Loucy (cell line): Measurements from ENCODE around the gene RHBDF2.

ENCODE experiments used
- H2AFZ ChIP-seq: fragments of 200-600 bp; sonication (generic); 2 replicates; pipeline ENCODE4 v1.6.0; 2016; ENCODE audit warnings: antibody characterized with exemption, mild to moderate bottlenecking, low read length, moderate library complexity
- H3F3A ChIP-seq: fragments of 200-600 bp; 2 replicates; pipeline ENCODE4 v1.6.0; 2016; ENCODE audit warnings: antibody characterized with exemption, low read depth, mild to moderate bottlenecking
- H3K27me3 ChIP-seq: fragments of 200-600 bp; sonication (generic); 2 replicates; pipeline ENCODE4 v1.6.1; 2014; ENCODE audit warnings: low read length, mild to moderate bottlenecking; ENCODE audit not compliant: insufficient read depth, poor library complexity, severe bottlenecking
- H3K36me3 ChIP-seq: fragments of 200-600 bp; sonication (generic); 2 replicates; pipeline ENCODE4 v1.6.1; 2016; ENCODE audit warnings: low read length; ENCODE audit not compliant: insufficient read depth
- H3K4me1 ChIP-seq: fragments of 200-600 bp; sonication (generic); 2 replicates; pipeline ENCODE4 v1.5.1; 2014; ENCODE audit warnings: low read length, mild to moderate bottlenecking; ENCODE audit not compliant: insufficient read depth, poor library complexity, severe bottlenecking
- H3K4me2 ChIP-seq: fragments of 200-600 bp; sonication (generic); 2 replicates; pipeline ENCODE4 v1.6.0; 2014; ENCODE audit warnings: antibody characterized with exemption, low read length, low read depth, mild to moderate bottlenecking; ENCODE audit not compliant: poor library complexity, severe bottlenecking
- H3K4me3 ChIP-seq: fragments of 200-600 bp; sonication (generic); 2 replicates; pipeline ENCODE4 v1.5.1; 2014; ENCODE audit warnings: low read length, mild to moderate bottlenecking, mixed read lengths; ENCODE audit not compliant: poor library complexity, severe bottlenecking
- H3K79me2 ChIP-seq: fragments of 200-600 bp; sonication (generic); 2 replicates; pipeline ENCODE4 v1.6.1; 2014; ENCODE audit warnings: low read length; ENCODE audit not compliant: insufficient read depth
- H3K9ac ChIP-seq: fragments of 200-600 bp; sonication (generic); 2 replicates; pipeline ENCODE4 v1.6.0; 2014; ENCODE audit warnings: mild to moderate bottlenecking, low read depth, low read length, moderate library complexity; ENCODE audit not compliant: poor library complexity, severe bottlenecking
- H3K9me2 ChIP-seq: fragments of 200-600 bp; sonication (generic); replicated peaks from 2 replicates; pipeline ENCODE4 v1.6.1; 2016; ENCODE audit warnings: low read depth, low read length, mixed read lengths
- H3K9me3 ChIP-seq: fragments of 200-600 bp; sonication (generic); 2 replicates; pipeline ENCODE4 v1.6.1; 2014; ENCODE audit warnings: mild to moderate bottlenecking, antibody characterized with exemption, low read length, low read depth; ENCODE audit not compliant: insufficient read depth
- H4K20me1 ChIP-seq: fragments of 200-600 bp; sonication (generic); 2 replicates; pipeline ENCODE4 v1.6.0; 2014; ENCODE audit warnings: antibody characterized with exemption, low read length, mild to moderate bottlenecking; ENCODE audit not compliant: insufficient read depth, poor library complexity, severe bottlenecking
- EZH2phosphoT487 ChIP-seq: fragments of 200-600 bp; IDR thresholded peaks from 2 replicates; pipeline ENCODE4 v1.6.1; 2018; ENCODE audit warnings: antibody characterized with exemption, mild to moderate bottlenecking, moderate library complexity, borderline replicate concordance
- TF ChIP-seq, protein P1 (sequence below): fragments of 200-600 bp; sonication (generic); conservative IDR thresholded peaks from 2 replicates; pipeline ENCODE4 v1.5.1; 2014; ENCODE audit warnings: mild to moderate bottlenecking, antibody characterized with exemption, low read length

RHBDF2 gene

GRCh38 chr17:76474894-76475293 lies 26.3 kb downstream of the RHBDF2 start:
- Histone ChIP-seq H3K4me2 (no peak overlapping the region), H3K9ac (no peak overlapping the region), H3K9me3 (no peaks in the 10 kb centered on the region), H3K27me3 (no peaks in the 10 kb centered on the region), H2AFZ (no peak overlapping the region), H3K79me2 (no peaks in the 10 kb centered on the region), H3K4me1 (no peaks in the 10 kb centered on the region), H4K20me1 (no peaks in the 10 kb centered on the region), H3F3A (no peaks in the 10 kb centered on the region), H3K4me3 (no peak overlapping the region), H3K9me2 (no peaks in the 10 kb centered on the region), H3K36me3 (no peaks in the 10 kb centered on the region)
- TF ChIP-seq, protein P1, sequence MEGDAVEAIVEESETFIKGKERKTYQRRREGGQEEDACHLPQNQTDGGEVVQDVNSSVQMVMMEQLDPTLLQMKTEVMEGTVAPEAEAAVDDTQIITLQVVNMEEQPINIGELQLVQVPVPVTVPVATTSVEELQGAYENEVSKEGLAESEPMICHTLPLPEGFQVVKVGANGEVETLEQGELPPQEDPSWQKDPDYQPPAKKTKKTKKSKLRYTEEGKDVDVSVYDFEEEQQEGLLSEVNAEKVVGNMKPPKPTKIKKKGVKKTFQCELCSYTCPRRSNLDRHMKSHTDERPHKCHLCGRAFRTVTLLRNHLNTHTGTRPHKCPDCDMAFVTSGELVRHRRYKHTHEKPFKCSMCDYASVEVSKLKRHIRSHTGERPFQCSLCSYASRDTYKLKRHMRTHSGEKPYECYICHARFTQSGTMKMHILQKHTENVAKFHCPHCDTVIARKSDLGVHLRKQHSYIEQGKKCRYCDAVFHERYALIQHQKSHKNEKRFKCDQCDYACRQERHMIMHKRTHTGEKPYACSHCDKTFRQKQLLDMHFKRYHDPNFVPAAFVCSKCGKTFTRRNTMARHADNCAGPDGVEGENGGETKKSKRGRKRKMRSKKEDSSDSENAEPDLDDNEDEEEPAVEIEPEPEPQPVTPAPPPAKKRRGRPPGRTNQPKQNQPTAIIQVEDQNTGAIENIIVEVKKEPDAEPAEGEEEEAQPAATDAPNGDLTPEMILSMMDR: no peak
- no peak for TF ChIP-seq EZH2phosphoT487

DNA sequence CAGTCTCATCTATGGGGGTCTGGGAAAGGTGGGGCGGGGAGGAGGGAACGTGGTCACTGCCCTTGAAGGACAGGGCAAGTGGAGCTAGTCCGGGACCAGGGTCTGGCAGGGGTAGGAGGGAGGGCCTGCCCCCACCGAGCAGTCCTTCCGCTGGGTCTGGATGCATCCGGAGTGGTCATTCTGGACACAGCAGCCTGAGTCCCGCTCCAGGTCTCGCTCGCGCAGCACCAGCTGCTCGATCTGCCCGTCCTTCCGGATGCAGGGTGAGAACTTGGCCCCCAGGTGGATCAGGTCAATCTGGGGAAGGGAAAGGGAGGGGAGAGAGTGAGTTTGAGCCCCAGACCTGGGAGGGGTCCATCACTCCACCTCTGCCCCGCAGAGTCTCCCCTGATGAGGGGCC lies 27.0 kb downstream of the RHBDF2 start:
- no peaks in the 10 kb centered on the region for H3K79me2 ChIP-seq
- no peak overlapping the region for H3K9ac ChIP-seq
- no peaks in the 10 kb centered on the region for H3K27me3 ChIP-seq
- no peak overlapping the region for H2AFZ ChIP-seq
- no peak overlapping the region for H3K4me2 ChIP-seq
- TF ChIP-seq EZH2phosphoT487: no peak
- TF ChIP-seq, protein P1: no peak
- no peak overlapping the region for H3K4me3 ChIP-seq
- H3K9me3 ChIP-seq: no peaks in the 10 kb centered on the region
- no peaks in the 10 kb centered on the region for H3K9me2 ChIP-seq
- no peaks in the 10 kb centered on the region for H3F3A ChIP-seq
- no peaks in the 10 kb centered on the region for H3K4me1 ChIP-seq
- no peaks in the 10 kb centered on the region for H4K20me1 ChIP-seq
- no peaks in the 10 kb centered on the region for H3K36me3 ChIP-seq

GRCh38 chr17:76473541-76473985 lies 27.7 kb downstream of the RHBDF2 start:
- H3K4me3 ChIP-seq: no peak overlapping the region
- H3K9me3 ChIP-seq: no peaks in the 10 kb centered on the region
- no peaks in the 10 kb centered on the region for H3K4me1 ChIP-seq
- no peaks in the 10 kb centered on the region for H3K9me2 ChIP-seq
- H4K20me1 ChIP-seq: no peaks in the 10 kb centered on the region
- H3K4me2 ChIP-seq: no peak overlapping the region
- H3K27me3 ChIP-seq: no peaks in the 10 kb centered on the region
- H3K36me3 ChIP-seq: no peaks in the 10 kb centered on the region
- no peaks in the 10 kb centered on the region for H3K79me2 ChIP-seq
- H2AFZ ChIP-seq: no peak overlapping the region
- no peaks in the 10 kb centered on the region for H3F3A ChIP-seq
- H3K9ac ChIP-seq: no peak overlapping the region
- TF ChIP-seq, protein P1: peak; percentile 58
- TF ChIP-seq EZH2phosphoT487: no peak
